ENCODE results near the gene DDX47. TPM values are rescaled to one million over a fixed set of nuclear protein-coding genes. Genes with fewer than 3 reads are reported as not detected.

The DDX47 gene
- total and polyA plus RNA-seq, 2 of the 4 experiments (the other 2 are of a cell fraction), result 77.8 to 89.5 TPM

GRCh38 chr12:12821975-12822374 lies 8.8 kb downstream of the DDX47 start:
- TF ChIP-seq RCOR1 (IDR thresholded peaks at IDR 0.05; ENCODE audit: insufficient replicate concordance, low read length) (no peak), FOS (IDR thresholded peaks at IDR 0.05; ENCODE audit: low read depth, low read length) (no peak), NFE2L2 (IDR thresholded peaks at IDR 0.05; ENCODE audit: low read depth, low read length) (no peak), USF2 (IDR thresholded peaks at IDR 0.05; ENCODE audit: low read depth, low read length) (no peak), BHLHE40 (IDR thresholded peaks at IDR 0.05; ENCODE audit: low read depth, low read length) (no peak), RAD21 (IDR thresholded peaks at IDR 0.05; ENCODE audit: low read length) (no peak), MAZ (IDR thresholded peaks at IDR 0.05; ENCODE audit: borderline replicate concordance, low read depth, low read length) (no peak), CTCF (conservative IDR thresholded peaks at IDR 0.05; ENCODE audit: low read depth, low read length) (no peak), CEBPB (IDR thresholded peaks at IDR 0.05; ENCODE audit: low read depth, low read length) (no peak), SMC3 (IDR thresholded peaks at IDR 0.05; ENCODE audit: low read depth, low read length) (no peak), ELK1 (IDR thresholded peaks at IDR 0.05; ENCODE audit: borderline replicate concordance, low read depth, low read length) (no peak), POLR2A (IDR thresholded peaks at IDR 0.05; ENCODE audit: low read depth, low read length) (no peak), RFX5 (IDR thresholded peaks at IDR 0.05; ENCODE audit: low read depth, low read length) (no peak), CHD1 (IDR thresholded peaks at IDR 0.05; ENCODE audit: low read depth, low read length) (no peak), MXI1 (IDR thresholded peaks at IDR 0.05; ENCODE audit: borderline replicate concordance, low read depth, low read length) (no peak), MAFK (IDR thresholded peaks at IDR 0.05; ENCODE audit: low read depth, low read length) (no peak)
- H4K91ac ChIP-seq (ENCODE audit: insufficient read depth, low read depth, low read length), result no peak overlapping the region
- peak overlapping the region; percentile 30; the same call in 1 of the 2 replicates for H4K5ac ChIP-seq (ENCODE audit: low read depth, low read length)
- H3K4me3 ChIP-seq (ENCODE audit: insufficient read depth, low read depth, low read length), result no peak overlapping the region
- H3K23ac ChIP-seq (ENCODE audit: low read depth, low read length), result no peak overlapping the region; the same call in 1 of the 2 replicates
- no peaks in the 10 kb centered on the region for H3K27me3 ChIP-seq (ENCODE audit: control insufficient read depth, insufficient read depth, low read length)
- no peak overlapping the region for H2AK9ac ChIP-seq (replicated peaks; ENCODE audit: low read depth, low read length, poor library complexity)
- intact Hi-C loops (cut with micrococcal nuclease), result no loop called here
- peak overlapping the region; percentile 97 for H2BK5ac ChIP-seq (ENCODE audit: low read depth, low read length, poor library complexity, severe bottlenecking)
- no peak overlapping the region for H3K9ac ChIP-seq (ENCODE audit: low read depth, low read length)
- dilution Hi-C loops (cut with HindIII; ENCODE audit: low sequenced_read_pairs, unreplicated experiment), result no loop called here
- peak overlapping the region; percentile 66; the same call in 1 of the 2 replicates for H3K4ac ChIP-seq (ENCODE audit: low read depth, low read length)
- ATAC-seq (ENCODE audit: low read depth) (no peak), DNase-seq (no peak)
- POLR2A ChIA-PET (ENCODE audit: unreplicated experiment), result interaction anchor here (0.6 kb wide), 1 partner anchor 396 kb away, joined by 3 read pairs; no protein-coding TSS in a partner anchor
- no peak overlapping the region for H3K27ac ChIP-seq (ENCODE audit: insufficient read depth, low read length)
- no peak overlapping the region for H2AFZ ChIP-seq (replicated peaks; ENCODE audit: low read length, poor library complexity)
- H3K79me1 ChIP-seq (ENCODE audit: low read depth in 1 of 2, low read length in 2 of 2), result peaks cover 26 to 61% of the 10 kb centered on the region in 2 experiments
- peak overlapping the region; percentile 25; the same call in 1 of the 2 replicates for H2BK120ac ChIP-seq (ENCODE audit: low read depth, low read length)
- H3K18ac ChIP-seq (ENCODE audit: low read depth, low read length), result peak overlapping the region; percentile 20; the same call in 1 of the 2 replicates
- CTCF ChIA-PET, result interaction anchor here (0.6 to 1.5 kb wide), 2 partner anchors 15 to 744 kb away, joined by 3 to 5 read pairs; no protein-coding TSS in a partner anchor
- 0 out of 2 replicates have a peak overlapping the region, but pooled peaks have one; percentile 7 for H3K14ac ChIP-seq (replicated peaks; ENCODE audit: low read depth, low read length)
- H2AK5ac ChIP-seq (ENCODE audit: low read depth, low read length), result no peak overlapping the region
- peaks cover 34% of the 10 kb centered on the region for H3K36me3 ChIP-seq (ENCODE audit: control insufficient read depth, insufficient read depth, low read length)
- in situ Hi-C loops (cut with MboI; ENCODE audit: low sequenced_read_pairs), result no loop called here
- WGBS, 2 experiments (ENCODE audit: extremely low coverage in 2 of 2, insufficient read length in 1 of 2), result no CpG with 5 or more reads among the region's 6 CpGs
- peak overlapping the region in 1 of 2 experiments; percentile 61; a peak in 2 of 4 replicates for H4K8ac ChIP-seq (ENCODE audit: low read depth in 2 of 2, low read length in 2 of 2)
- H3K4me2 ChIP-seq (ENCODE audit: low read depth, low read length), result no peak overlapping the region
- H3K9me1 ChIP-seq (ENCODE audit: insufficient read depth, low read length), result peaks cover 13% of the 10 kb centered on the region
- BruUV-seq (replicated peaks), result no TSS peak
- peak overlapping the region; percentile 21; the same call in 1 of the 2 replicates for H2BK20ac ChIP-seq (ENCODE audit: low read depth, low read length)
- no peaks in the 10 kb centered on the region for H3K9me3 ChIP-seq (ENCODE audit: control insufficient read depth, insufficient read depth, low read length)
- H3K4me1 ChIP-seq (ENCODE audit: control insufficient read depth, insufficient read depth, low read length), result peaks cover 25% of the 10 kb centered on the region
- H2BK15ac ChIP-seq (ENCODE audit: low read depth, low read length), result no peak overlapping the region
- H3K56ac ChIP-seq (ENCODE audit: extremely low read depth, insufficient read depth, low read length), result no peak overlapping the region
- H4K20me1 ChIP-seq (ENCODE audit: insufficient read depth, low read length), result peaks cover 7% of the 10 kb centered on the region; the same call in 1 of the 2 replicates
